Myocyte (in vitro differentiated cells): ENCODE measurements around the gene SVOP. TPM values are rescaled to one million over a fixed set of nuclear protein-coding genes. Genes with fewer than 3 reads are reported as not detected.
"Not testable (repeated sequence)": the region's sequence is repeated elsewhere in the genome, so short reads cannot be mapped to it uniquely, and the experiment has no call there.

Source experiments
- DNase-seq: peaks from one replicate; pipeline ENCODE4 v3.0.0-alpha.2; 2012; ENCODE audit warnings: low read depth
- polyA plus RNA-seq: library from polyadenylated mRNA; unstranded; fragments of >200 nt; gene quantifications from one replicate; pipeline ENCODE4 v1.2.1, GENCODE V29; 2012; ENCODE audit warnings: missing spikeins
- total RNA-seq: library from RNA; depleted of rRNA; stranded (reverse); fragments of >200 nt; gene quantifications from 2 replicates; pipeline ENCODE4 v1.2.3, GENCODE V29; 2014

The SVOP gene, protein sequence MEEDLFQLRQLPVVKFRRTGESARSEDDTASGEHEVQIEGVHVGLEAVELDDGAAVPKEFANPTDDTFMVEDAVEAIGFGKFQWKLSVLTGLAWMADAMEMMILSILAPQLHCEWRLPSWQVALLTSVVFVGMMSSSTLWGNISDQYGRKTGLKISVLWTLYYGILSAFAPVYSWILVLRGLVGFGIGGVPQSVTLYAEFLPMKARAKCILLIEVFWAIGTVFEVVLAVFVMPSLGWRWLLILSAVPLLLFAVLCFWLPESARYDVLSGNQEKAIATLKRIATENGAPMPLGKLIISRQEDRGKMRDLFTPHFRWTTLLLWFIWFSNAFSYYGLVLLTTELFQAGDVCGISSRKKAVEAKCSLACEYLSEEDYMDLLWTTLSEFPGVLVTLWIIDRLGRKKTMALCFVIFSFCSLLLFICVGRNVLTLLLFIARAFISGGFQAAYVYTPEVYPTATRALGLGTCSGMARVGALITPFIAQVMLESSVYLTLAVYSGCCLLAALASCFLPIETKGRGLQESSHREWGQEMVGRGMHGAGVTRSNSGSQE
- under 0.01 and 0.03 TPM in 2 replicates for total RNA-seq
- polyA plus RNA-seq, result 0.08 TPM

DNA sequence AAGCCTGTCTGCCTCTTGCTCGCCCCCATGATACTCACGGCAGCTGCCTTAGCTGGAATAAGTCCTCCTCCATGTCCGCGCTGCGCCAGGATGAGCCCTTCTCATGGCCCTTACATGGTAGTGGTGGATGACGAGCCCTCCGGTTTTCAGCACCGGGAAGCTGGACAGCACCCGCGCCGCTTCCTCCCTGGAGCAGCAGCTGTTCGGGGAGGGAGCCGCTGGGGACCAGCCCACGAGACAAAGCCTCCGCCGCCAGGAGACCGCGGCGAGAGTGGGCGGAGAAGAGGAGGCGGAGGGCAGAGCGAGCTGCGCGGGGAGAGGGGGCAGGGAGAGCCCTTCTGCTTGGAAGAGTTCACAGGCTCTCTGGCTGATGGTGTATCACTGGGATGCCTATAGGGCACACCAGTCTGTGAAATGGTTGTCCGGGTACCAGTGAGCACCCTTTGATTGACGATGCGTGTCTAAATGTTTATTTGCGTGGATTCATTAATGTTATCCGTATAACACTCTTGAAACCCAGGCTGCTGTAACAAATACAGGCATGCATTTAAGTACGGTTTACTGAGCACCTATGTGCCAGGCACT lies at the start of gene SVOP:
Gene SVOP, minus strand, starts transcription at position 273 of the 585 bp plus-strand sequence. Its CDS starts 200 bp downstream, at position 73.
- DNase-seq, result peak; percentile 93

DNA sequence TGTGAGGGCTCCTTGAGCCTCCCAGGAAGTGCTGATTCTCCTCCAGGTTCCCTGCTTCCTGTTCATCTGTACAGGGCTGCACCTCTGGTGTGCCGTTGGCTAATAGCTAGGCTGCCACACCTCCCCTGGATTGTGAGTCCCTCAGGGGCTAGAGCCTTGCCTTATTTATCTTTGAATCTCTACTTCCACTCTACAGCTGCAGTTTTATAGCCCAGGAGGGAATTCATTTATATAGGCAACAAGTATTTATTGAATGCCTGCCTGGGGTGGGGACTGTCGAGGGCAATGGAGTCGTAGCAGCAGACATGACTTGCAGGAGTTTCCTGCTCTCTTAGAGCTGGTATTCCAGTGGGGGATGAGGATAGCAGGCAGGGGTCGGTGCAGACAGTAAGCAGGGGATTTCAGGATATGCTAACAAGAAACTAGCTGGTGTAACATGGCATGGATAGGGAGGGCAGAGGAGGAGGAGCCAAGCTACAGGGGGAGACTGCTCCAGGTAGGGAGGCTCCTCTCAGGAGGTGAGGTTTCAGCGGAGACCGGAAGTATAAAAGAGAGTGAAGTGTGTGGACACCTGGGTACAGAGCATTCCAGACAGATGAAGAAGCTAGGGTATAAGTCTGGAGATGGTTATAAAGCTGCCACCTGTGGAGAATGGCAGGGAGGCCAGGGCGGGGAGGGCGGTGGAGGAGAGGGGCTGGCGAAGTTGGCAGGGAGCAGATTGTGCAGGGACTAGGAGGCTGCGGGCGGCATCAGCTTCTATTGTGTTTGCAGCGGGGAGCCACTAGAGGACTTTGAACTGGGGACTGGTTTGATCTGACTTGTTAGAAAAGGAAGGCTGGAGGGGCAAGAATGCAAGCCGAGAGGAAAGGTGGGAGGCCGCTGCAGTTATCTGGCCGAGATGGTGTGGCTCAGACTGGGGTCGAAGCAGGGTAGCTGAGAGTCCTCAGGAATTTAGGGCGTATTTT lies 48.7 kb upstream of the SVOP start:
- DNase-seq, result no peak

GRCh38 chr12:109065853-109066193 lies 45.0 kb upstream of the SVOP start:
- DNase-seq, result no peak

- peak; percentile 2 for DNase-seq
Measured at GRCh38 chr12:109065154-109065852, 44.4 kb upstream of the SVOP start.

- DNase-seq, result peak; percentile 28
Measured at GRCh38 chr12:109064143-109064542, 43.3 kb upstream of the SVOP start.

DNA sequence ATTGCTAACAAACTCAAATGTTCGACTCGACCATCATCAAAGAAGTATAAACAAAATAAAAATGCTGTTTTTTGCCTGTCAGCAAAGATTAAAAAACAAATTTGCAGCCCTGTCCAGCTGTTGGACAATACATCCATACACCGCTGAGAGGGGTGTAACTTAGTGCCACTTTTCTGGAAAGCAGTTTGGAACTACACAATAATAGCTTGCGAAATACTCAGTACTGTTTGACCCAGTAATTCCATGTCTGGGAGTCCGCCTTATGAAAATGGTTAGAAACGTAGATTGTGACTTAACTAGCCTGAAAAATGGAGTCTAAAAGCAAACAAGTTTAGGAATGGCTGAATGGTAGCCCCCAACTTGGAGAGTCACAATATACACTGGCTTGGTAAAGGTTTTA lies 37.9 kb upstream of the SVOP start:
- no peak for DNase-seq

DNA sequence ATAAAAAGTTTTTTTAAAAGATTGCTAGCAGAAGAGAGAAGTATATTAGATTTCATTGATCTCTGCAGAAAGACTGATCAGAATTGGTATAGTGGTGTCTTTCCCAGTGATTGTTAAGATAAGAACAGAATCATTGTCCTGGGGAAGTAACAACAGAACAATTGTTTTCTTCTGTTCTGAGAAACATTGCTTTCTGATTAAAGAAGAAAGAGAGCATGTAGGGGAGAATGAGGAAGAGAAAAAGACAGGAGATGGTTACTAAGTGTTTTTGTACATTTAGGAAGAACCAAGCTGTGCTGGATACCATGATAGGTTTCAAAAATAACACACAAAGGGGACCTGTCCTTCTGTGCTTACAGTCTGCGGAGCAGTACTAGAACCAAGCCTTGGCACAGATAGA lies 36.5 kb upstream of the SVOP start:
- DNase-seq, result no peak

- DNase-seq, result no peak
Measured at GRCh38 chr12:109056891-109057290, 36.0 kb upstream of the SVOP start.

DNA sequence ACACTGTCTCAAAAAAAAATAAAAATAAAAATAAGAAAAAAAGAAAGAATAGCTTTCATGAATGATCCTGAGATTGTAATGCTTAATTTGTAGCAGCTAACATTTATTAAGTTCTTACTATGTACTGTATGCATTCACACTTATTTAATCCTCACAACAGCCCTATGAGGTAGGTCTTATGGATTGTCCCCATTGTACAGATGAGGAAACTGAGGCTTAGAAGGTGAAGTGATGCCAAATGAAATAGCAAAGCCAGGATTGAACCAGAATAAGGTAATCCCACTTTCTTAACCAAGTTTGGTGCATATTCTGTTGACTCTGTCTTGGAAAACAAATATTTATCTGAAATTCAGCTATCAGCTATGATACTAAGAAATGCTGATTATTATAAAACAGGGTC lies 33.7 kb upstream of the SVOP start:
- DNase-seq, result no peak

- not testable (repeated sequence) for DNase-seq
Measured at GRCh38 chr12:109054124-109054513, 33.3 kb upstream of the SVOP start.

DNA sequence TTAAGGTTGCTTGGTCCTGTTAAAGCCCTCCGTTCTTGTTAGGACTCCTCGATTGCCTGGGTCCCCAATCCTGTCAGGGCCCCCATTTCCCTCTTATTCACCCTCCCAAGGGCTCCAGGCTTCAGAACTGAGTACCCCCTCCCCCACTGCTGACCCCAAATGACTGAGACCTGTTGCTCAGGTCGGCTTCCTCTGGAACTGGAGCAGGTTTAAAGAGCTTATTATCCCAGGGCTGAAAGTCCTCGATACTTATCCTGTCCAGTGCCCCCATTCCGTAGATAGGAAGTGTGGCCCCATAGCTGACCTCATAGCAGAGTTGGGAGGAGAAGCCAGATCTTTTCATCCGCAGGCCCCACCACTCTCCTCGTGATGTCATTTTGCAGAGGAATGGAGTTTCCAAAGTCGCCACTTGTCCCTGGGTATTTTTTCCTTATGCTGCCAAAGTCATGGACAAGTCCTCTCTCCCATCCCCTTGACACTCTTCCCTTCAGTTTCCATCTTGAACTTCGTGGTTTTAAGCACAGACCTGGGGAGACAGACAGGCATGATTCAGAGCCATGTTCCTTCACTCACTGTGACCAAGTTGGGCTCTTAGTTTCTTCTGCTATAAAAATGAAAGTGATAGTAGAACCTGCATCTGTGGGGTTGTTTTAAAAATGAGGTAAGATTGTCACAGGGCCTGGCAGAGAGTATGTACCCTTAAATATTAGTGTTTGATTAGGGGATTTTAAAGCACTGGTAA lies 32.7 kb upstream of the SVOP start:
- DNase-seq, result no peak

DNA sequence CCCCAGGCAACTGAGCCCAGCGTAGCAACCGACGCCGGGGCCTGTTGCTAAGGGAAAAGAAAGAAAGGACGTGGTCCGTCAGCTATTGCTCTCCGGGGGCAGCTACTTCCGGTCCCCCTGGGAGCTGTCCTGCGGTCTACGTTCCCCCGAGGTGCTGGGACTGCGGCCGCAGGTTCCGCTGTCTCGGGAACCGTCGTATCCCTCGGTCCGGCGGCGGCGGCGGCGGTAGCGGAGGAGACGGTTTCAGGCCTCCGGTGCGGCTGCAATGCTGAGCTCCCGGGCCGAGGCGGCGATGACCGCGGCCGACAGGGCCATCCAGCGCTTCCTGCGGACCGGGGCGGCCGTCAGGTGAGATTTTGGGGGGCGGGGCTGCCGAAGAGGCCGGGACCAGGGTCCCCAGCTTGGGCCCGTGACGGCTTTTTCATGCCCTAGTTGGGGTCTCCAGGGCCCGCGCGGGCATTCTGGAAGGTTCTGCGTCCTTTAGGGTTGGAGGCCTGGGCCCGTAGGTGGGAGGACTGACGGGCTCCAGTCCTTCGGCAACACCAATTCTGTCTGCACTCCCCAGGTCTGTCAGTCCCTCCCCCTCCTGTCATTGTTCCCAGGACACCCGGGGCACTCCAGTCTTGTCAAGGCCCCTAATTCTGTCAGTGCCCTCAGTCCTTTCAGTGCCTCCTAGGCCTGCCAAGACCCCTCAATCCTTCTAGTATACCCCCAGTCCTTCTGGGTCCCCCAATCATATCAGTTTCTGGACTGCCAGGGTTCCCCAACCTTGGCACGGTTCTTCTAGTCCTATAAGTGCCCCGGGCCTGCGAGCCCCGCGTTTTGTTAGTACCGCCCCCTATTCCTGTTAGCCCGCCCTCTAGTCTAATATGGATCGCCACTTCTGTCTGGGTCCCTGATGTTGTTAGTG lies 31.8 kb upstream of the SVOP start, which contains the start of gene USP30:
Gene USP30, plus strand, starts transcription at position 163 of the 910 bp plus-strand sequence. Its CDS starts 103 bp downstream, at position 266.
- DNase-seq, result peak; percentile 86

DNA sequence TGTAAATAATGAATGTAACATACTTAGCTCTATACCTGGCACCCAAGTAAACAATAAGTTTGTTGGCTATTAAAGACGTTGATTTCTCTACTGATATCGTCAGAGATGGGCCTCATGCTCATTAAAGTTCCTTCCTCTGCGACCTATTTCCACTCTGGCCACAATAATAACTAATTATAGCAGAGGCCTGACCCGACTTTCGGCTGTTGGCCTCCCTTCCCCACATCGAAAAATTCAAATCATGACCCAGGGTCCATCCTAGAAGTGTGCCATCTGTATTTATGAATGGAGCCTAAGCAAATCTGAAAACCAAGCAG lies 31.2 kb upstream of the SVOP start:
- DNase-seq, result no peak

- DNase-seq, result not testable (repeated sequence)
Measured at GRCh38 chr12:109049794-109050193, 28.9 kb upstream of the SVOP start.

GRCh38 chr12:109048706-109049105 lies 27.8 kb upstream of the SVOP start:
- not testable (repeated sequence) for DNase-seq

GRCh38 chr12:109047081-109047805 lies 26.4 kb upstream of the SVOP start:
- DNase-seq, result peak; percentile 12

DNA sequence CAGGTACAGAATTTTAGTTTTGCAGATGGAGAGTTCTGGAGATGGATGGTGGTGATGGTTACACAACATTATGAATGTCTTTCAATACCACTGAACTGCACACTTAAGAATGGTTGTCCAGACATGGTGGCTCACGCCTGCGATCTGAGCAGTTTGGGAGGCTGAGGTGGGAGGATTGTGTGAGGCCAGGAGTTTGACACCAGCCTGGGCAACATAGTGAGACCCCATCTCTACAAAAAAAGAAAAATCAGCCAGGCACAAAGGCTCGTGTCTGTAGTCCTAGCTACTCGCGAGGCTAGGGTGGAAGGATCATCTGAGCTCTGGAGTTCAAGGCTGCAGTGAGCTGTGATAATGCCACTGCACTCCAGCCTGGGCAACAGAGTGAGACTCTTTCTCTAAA lies 23.4 kb upstream of the SVOP start:
- DNase-seq, result no peak

- DNase-seq, result no peak
Measured at GRCh38 chr12:109036975-109037374, 16.1 kb upstream of the SVOP start.
